OCI-LY3 (cell line): Measurements from ENCODE around the gene LCORL.

Experiments used
- CTCF ChIP-seq: fragments of 200-600, 300-600 bp; sonication (generic); IDR thresholded peaks from 2 replicates; pipeline ENCODE4 v1.5.1; 2014; ENCODE audit warnings: antibody characterized with exemption, low read length, low read depth
- EZH2phosphoT487 ChIP-seq: fragments of 200-600 bp; shearing (Covaris generic); IDR thresholded peaks from 2 replicates; pipeline ENCODE4 v1.6.1; 2018; ENCODE audit warnings: antibody characterized with exemption, mixed run types, low read depth

GRCh38 chr4:17939054-17939453, 82.5 kb downstream of the LCORL start:
- TF ChIP-seq CTCF: no peak
- TF ChIP-seq EZH2phosphoT487: no peak
